HG03378 (cell line): ENCODE data around the gene GON7.
"Not testable (repeated sequence)": the region's sequence is repeated elsewhere in the genome, so short reads cannot be mapped to it uniquely, and the experiment has no call there.

Source experiments
- ATAC-seq: cut with Tn5 transposase; IDR thresholded peaks from one replicate; pipeline ENCODE4 v1.9.1; 2021; ENCODE audit warnings: mild to moderate bottlenecking, moderate library complexity; ENCODE audit not compliant: unreplicated experiment

The GON7 gene

GRCh38 chr14:93206793-93207467 is at the start of gene GON7, which contains the start of gene UBR7:
GON7 (minus strand) TSS chr14:93207065; CDS start chr14:93207037, 28 bp downstream.
UBR7 (plus strand) TSS chr14:93207256; CDS start chr14:93207292, 36 bp downstream.
- peak; percentile 78 for ATAC-seq

GRCh38 chr14:93249128-93249831 is 42.4 kb upstream of the GON7 start:
- no peak for ATAC-seq

- no peak for ATAC-seq
Measured at GRCh38 chr14:93246534-93246933, 39.7 kb upstream of the GON7 start.

GRCh38 chr14:93245764-93246420 is 39.0 kb upstream of the GON7 start:
- no peak for ATAC-seq

GRCh38 chr14:93240678-93241000 is 33.8 kb upstream of the GON7 start:
- ATAC-seq: no peak

- no peak for ATAC-seq
Measured at GRCh38 chr14:93239869-93240677, 33.2 kb upstream of the GON7 start.

GRCh38 chr14:93234798-93235197 is 27.9 kb upstream of the GON7 start:
- ATAC-seq: no peak

- ATAC-seq: not testable (repeated sequence)
Measured at GRCh38 chr14:93233078-93233477, 26.2 kb upstream of the GON7 start.

- ATAC-seq: no peak
Measured at GRCh38 chr14:93232159-93232558, 25.3 kb upstream of the GON7 start.

- no peak for ATAC-seq
Measured at GRCh38 chr14:93231129-93231979, 24.5 kb upstream of the GON7 start.

- no peak for ATAC-seq
Measured at GRCh38 chr14:93230539-93230938, 23.7 kb upstream of the GON7 start.

GRCh38 chr14:93228550-93228949 is 21.7 kb upstream of the GON7 start:
- no peak for ATAC-seq

GRCh38 chr14:93223565-93223964 is 16.7 kb upstream of the GON7 start:
- ATAC-seq: no peak

- no peak for ATAC-seq
Measured at GRCh38 chr14:93220509-93220908, 13.6 kb upstream of the GON7 start.

GRCh38 chr14:93219103-93219726 is 12.3 kb upstream of the GON7 start:
- no peak for ATAC-seq

GRCh38 chr14:93214598-93214997 is 7.7 kb upstream of the GON7 start:
- no peak for ATAC-seq

GRCh38 chr14:93212432-93212831 is 5.6 kb upstream of the GON7 start:
- peak; percentile 64 for ATAC-seq

GRCh38 chr14:93207468-93208308 is 823 bp upstream of the GON7 start:
- peak; percentile 28 for ATAC-seq

GRCh38 chr14:93201155-93201704 is 5.6 kb downstream of the GON7 start:
- no peak for ATAC-seq
